Measurements from ENCODE around the gene ADGRV1. TPM values are rescaled to one million over a fixed set of nuclear protein-coding genes. Genes with fewer than 3 reads are reported as not detected.

Gene ADGRV1
- total RNA-seq, 1 donor from 2014 or later: 18.2 TPM

GRCh38 chr5:91016954-91017700 lies 458.5 kb downstream of the ADGRV1 start:
- H3K4me3 Mint-ChIP-seq (ENCODE audit: unreplicated experiment): no peak overlapping the region
- no peak for TF ChIP-seq CTCF (IDR thresholded peaks at IDR 0.05; ENCODE audit: partially characterized antibody, unreplicated experiment)
- peaks cover 10% of the 10 kb centered on the region for H3K36me3 Mint-ChIP-seq (ENCODE audit: unreplicated experiment)
- no peaks in the 10 kb centered on the region for H3K4me1 Mint-ChIP-seq (ENCODE audit: low read depth, unreplicated experiment)
- DNase-seq: no peak
- H3K27me3 Mint-ChIP-seq (ENCODE audit: unreplicated experiment): no peaks in the 10 kb centered on the region
- H3K9me3 Mint-ChIP-seq (ENCODE audit: unreplicated experiment): no peaks in the 10 kb centered on the region
- no peak overlapping the region for H3K27ac Mint-ChIP-seq (ENCODE audit: unreplicated experiment)

- H3K27ac Mint-ChIP-seq (ENCODE audit: unreplicated experiment): no peak overlapping the region
- no peaks in the 10 kb centered on the region for H3K27me3 Mint-ChIP-seq (ENCODE audit: unreplicated experiment)
- TF ChIP-seq CTCF (IDR thresholded peaks at IDR 0.05; ENCODE audit: partially characterized antibody, unreplicated experiment): no peak
- no peak overlapping the region for H3K4me3 Mint-ChIP-seq (ENCODE audit: unreplicated experiment)
- DNase-seq: no peak
- no peaks in the 10 kb centered on the region for H3K4me1 Mint-ChIP-seq (ENCODE audit: low read depth, unreplicated experiment)
- H3K36me3 Mint-ChIP-seq (ENCODE audit: unreplicated experiment): peaks cover 10% of the 10 kb centered on the region
- H3K9me3 Mint-ChIP-seq (ENCODE audit: unreplicated experiment): no peaks in the 10 kb centered on the region
Measured at GRCh38 chr5:91018200-91018599, 459.6 kb downstream of the ADGRV1 start.

- no peak overlapping the region for H3K4me3 Mint-ChIP-seq (ENCODE audit: unreplicated experiment)
- H3K4me1 Mint-ChIP-seq (ENCODE audit: low read depth, unreplicated experiment): no peaks in the 10 kb centered on the region
- no peak for TF ChIP-seq CTCF (IDR thresholded peaks at IDR 0.05; ENCODE audit: partially characterized antibody, unreplicated experiment)
- no peak overlapping the region for H3K27ac Mint-ChIP-seq (ENCODE audit: unreplicated experiment)
- no peaks in the 10 kb centered on the region for H3K27me3 Mint-ChIP-seq (ENCODE audit: unreplicated experiment)
- no peak for DNase-seq
- no peaks in the 10 kb centered on the region for H3K9me3 Mint-ChIP-seq (ENCODE audit: unreplicated experiment)
- peaks cover 10% of the 10 kb centered on the region for H3K36me3 Mint-ChIP-seq (ENCODE audit: unreplicated experiment)
Measured at GRCh38 chr5:91018712-91019371, 460.2 kb downstream of the ADGRV1 start.

GRCh38 chr5:91020065-91020800 lies 461.6 kb downstream of the ADGRV1 start:
- DNase-seq: no peak
- no peak overlapping the region for H3K27ac Mint-ChIP-seq (ENCODE audit: unreplicated experiment)
- TF ChIP-seq CTCF (IDR thresholded peaks at IDR 0.05; ENCODE audit: partially characterized antibody, unreplicated experiment): no peak
- H3K36me3 Mint-ChIP-seq (ENCODE audit: unreplicated experiment): peaks cover under 1% of the 10 kb centered on the region
- no peaks in the 10 kb centered on the region for H3K9me3 Mint-ChIP-seq (ENCODE audit: unreplicated experiment)
- no peaks in the 10 kb centered on the region for H3K27me3 Mint-ChIP-seq (ENCODE audit: unreplicated experiment)
- H3K4me1 Mint-ChIP-seq (ENCODE audit: low read depth, unreplicated experiment): peaks cover 3% of the 10 kb centered on the region
- H3K4me3 Mint-ChIP-seq (ENCODE audit: unreplicated experiment): no peak overlapping the region

Measured in glutamatergic neuron (in vitro differentiated cells).